Measurements from ENCODE around the gene ULK4.
"Not testable (repeated sequence)": the region's sequence is repeated elsewhere in the genome, so short reads cannot be mapped to it uniquely, and the experiment has no call there.

ULK4 gene

DNA sequence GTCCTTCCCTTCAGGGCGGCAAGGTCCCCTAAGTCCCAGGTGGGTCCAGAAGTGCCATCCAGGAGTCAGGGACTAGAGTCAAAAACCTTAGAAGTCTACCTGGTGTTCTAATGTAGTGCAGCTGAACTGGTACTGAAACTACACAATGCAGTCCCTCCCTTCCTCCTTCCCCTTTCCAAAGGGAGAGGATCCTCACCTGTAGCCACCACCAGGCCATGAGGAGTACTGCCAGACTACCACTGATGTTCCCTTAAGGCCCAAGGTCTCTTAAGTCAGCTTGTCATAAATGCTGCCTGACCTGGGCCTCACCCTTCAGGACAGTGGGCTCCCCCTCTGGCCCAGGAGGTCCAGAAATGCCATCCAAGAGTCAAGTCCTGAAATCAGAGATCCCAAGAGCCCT is 98.9 kb downstream of the ULK4 start:
- no peak for DNase-seq

GRCh38 chr3:41860489-41860888 is 101.4 kb downstream of the ULK4 start:
- not testable (repeated sequence) for DNase-seq

DNA sequence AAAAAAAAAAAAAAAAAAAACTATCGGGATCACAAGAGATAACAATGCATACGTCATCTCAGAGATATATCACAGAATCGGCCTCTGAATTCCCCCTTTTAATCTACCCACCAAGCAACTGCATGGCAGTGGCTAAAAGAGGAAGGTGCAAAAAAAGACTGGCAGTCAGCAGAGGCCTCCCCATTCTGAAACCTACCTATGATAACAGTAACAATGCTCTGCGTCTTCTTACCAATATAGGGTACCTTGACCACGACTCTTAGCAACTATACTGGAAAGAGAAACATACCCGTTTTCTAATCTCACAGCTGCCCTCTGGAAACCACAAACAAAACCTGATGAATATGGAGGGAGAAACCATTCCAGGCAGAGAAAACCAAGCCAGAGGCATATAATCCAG is 106.9 kb downstream of the ULK4 start:
- no peak for DNase-seq

DNA sequence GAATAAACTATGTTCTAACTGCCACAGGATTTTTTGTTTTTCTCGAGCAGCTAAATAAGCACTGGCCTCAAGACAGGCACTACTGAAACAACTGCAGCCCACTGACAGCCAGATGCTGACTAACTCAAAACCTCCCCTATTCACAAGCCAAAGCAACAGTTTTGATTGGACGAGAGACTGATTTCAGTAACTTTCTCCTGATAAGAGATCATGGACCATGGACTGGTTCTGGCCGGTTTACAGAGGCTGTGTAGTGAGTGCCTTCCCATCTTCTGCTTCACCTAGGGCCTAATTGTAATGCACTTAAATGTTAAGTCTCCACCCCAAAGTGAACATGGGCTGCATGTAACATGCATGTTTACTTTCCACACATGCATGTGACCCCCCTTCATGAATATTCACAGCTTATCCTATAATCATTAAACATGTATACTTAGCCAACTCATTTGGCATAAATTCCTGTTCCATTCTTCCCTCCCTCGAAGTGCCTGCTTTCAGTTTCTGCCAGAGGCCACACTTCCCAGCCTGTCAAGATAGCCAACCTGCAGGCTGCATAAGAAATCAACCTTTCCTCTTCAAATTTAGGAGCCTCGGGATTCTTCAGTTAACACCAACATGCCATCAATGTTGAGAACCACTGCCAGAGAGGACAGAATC is 108.2 kb downstream of the ULK4 start:
- DNase-seq, result no peak

GRCh38 chr3:41848753-41849574 is 112.9 kb downstream of the ULK4 start:
- no peak for DNase-seq

DNA sequence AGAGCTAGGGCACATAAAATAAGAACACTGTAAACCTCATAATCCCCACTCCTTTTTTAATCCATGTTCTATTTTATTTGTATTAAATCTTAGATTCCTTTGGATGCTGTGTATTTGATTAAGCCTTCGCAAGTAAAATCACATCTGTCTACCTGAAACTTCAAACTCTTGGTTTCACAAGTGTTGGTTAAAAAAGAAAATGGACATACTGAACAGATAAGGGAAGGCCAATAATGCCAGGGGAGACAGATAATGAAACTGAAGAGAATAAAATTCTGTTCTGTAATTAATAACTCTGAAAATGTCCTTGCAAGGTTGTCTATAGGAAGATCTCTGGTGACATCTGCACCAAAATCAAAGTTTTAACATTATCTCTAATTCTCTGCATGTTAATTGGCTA is 114.2 kb downstream of the ULK4 start:
- DNase-seq, result no peak

- no peak for DNase-seq
Observed at GRCh38 chr3:41846850-41847249, 115.1 kb downstream of the ULK4 start.

DNA sequence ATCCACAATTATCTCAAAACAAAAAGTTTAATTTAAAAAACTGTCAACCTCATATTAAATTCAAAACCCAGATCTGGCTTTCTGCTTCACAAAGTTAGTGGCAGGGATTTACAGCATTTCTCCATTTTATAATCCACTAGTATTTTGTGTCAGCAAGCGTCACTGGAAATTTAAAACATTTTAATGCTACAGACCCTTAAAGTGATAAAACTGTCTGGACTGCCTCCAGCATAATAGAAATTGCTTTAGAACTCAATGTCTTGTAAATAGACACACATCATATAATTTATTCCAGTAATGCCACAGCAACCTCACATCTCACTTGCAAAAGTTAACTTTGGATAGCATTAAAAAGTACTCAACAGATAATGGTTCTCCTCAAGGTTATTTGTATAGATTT is 116.1 kb downstream of the ULK4 start:
- DNase-seq, result no peak

DNA sequence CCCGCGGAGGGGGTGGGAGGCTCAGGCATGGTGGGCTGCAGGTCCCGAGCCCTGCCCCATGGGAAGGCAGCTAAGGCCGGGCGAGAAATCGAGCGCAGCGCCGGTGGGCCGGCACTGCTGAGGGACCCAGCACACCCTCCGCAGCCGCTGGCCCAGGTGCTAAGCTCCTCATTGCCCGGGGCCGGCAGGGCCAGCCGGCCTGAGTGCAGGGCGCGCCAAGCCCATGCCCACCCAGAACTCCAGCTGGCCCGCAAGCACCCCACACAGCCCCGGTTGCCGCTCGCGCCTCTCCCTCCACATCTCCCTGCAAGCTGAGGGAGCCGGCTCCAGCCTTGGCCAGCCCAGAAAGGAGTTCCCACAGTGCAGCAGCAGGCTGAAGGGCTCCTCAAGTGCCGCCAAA is 117.6 kb downstream of the ULK4 start:
- DNase-seq, result not testable (repeated sequence)

DNA sequence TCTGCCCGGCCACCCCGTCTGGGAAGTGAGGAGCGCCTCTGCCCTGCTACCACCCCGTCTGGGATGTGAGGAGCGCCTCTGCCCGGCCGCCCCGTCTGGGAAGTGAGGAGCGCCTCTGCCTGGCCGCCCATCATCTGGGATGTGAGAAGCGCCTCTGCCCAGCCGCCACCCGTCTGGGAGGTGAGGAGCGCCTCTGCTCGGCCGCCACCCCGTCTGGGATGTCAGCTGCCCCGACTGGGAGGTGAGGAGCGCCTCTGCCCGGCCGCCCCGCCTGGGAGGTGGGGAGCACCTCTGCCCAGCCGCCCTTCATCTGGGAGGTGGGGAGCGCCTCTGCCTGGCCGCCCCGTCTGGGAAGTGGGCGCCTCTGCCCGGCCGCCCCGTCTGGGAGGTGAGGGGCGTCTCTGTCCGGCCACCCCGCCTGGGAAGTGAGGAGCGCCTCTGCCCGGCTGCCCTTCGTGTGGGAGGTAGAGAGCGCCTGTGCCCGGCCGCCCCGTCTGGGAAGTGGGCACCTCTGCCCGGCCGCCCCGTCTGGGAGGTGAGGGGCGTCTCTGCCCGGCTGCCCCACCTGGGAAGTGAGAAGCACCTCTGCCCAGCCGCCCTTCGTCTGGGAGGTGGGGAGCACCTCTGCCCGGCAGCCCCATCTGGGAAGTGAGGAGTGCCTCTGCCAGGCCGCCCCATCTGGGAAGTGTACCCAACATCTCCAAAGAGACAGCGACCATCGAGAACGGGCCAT is 120.8 kb downstream of the ULK4 start:
- not testable (repeated sequence) for DNase-seq

- DNase-seq, result no peak
Observed at GRCh38 chr3:41836360-41837134, 125.4 kb downstream of the ULK4 start.

DNA sequence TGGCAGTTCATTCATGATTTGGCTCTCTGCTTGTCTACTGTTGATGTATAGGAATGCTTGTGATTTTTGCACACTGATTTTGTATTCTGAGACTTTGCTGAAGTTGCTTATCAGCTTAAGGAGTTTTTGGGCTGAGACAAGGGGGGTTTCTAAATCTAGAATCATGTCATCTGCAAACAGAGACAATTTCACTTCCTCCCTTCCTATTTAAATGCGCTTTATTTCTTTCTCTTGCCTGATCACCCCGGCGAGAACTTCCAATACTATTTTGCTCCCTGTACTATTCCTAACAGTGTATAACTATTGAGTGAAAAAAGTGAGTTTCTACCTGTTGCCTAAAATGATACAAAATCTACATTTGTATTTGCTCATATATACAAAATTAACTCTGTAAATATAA is 128.3 kb downstream of the ULK4 start:
- DNase-seq, result no peak

- no peak for DNase-seq
Observed at GRCh38 chr3:41819236-41819635, 142.7 kb downstream of the ULK4 start.

GRCh38 chr3:41808618-41809017 is 153.3 kb downstream of the ULK4 start:
- DNase-seq, result no peak

DNA sequence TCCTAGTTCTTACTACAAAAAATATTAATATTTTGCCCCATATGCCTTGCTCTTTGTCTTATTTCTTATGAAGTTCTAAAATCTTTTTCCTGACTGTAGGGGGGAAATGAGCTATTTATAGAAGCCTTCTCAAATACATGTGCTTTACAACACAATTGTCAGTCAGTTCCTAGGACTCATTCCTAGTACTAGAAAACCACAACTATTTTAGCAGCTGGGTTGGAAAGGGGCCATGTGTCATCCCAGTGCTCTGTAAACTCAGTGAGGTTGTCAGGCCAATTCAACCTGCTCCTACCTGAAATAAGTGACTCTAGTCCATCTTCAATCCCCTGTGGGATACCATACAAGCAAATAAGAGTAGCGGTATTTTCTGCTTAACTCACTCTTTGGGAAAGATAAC is 153.8 kb downstream of the ULK4 start:
- no peak for DNase-seq

DNA sequence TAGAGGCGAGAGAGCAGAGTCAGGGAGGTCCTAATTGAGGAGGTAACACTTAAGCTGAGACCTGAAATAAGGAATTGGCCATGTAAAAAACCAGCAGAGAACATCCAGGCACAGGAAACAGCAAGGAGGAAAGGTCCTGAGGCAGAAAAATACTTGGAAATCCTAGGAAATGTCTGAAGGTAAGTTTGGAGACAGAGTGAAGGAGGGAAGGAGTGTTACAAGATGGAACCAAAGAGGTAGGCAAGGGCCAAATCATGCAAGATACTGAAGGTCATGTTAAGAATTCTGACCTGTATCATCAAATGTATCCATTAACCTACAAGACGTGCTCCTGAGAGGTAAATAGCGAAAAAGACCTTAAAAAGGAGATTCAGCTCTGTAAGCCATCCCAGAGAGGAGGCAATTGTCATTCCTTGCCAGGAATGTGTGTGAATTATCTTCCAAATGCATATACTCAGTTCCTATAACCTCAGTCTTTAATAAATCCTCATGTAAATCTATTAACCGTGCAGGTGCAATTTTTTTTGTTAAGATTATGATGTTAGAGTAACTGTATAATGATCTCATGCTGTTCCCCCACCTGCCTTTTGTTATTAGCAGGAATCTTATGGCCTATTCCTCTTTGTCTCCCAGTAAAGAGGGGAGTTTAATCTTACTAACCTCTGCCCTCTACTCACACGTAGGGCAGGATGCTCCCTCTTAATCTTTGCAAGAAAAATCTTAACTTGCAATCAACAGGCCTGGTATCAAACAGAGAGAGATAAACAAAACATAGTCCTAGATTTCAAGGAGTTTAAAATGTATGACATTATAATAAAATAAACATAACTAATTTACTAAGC is 166.9 kb downstream of the ULK4 start:
- DNase-seq, result no peak

GRCh38 chr3:41792806-41793205 is 169.1 kb downstream of the ULK4 start:
- no peak for DNase-seq

GRCh38 chr3:41769106-41769505 is 192.8 kb downstream of the ULK4 start:
- no peak for DNase-seq

DNA sequence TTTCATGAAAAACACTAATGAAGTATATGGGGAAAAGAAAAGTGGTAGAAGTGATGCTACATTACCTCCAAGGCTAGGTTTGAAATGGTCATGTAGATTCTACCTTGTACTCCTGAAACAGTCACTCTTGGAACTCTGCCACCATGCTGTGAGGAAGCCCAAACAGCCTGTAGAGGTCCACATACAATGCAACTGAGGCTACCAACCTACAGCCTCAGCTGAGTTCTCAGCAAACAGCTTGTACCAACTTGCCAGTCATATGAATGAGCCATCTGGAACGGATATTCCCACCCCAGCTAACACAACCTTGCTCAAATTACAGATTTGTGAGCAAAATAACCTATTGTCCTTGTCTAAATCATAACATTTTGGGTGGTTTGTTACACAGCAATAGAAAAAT is 193.5 kb downstream of the ULK4 start:
- no peak for DNase-seq

- not testable (repeated sequence) for DNase-seq
Observed at GRCh38 chr3:41762867-41763266, 199.0 kb downstream of the ULK4 start.

GRCh38 chr3:41753651-41754050 is 208.3 kb downstream of the ULK4 start:
- no peak for DNase-seq

- no peak for DNase-seq
Observed at GRCh38 chr3:41751597-41751996, 210.3 kb downstream of the ULK4 start.
